ENCODE data around the gene NFIA. TPM values are rescaled to one million over a fixed set of nuclear protein-coding genes. Genes with fewer than 3 reads are reported as not detected.

Gene NFIA
- total and polyA plus RNA-seq, 2 of the 13 experiments (the other 11 are each of a cell fraction or from before 2014, with no cell fraction given), result 14.7 to 28.5 TPM

GRCh38 chr1:61053712-61054600 is 28.4 kb upstream of the NFIA start (continued):
- TF ChIP-seq TFDP1 (CRISPR knock-in tag; IDR thresholded peaks at IDR 0.05; ENCODE audit: borderline replicate concordance) (0 out of 2 replicates have a peak, but pooled peaks have one; percentile 15), ZBTB34 (CRISPR knock-in tag; IDR thresholded peaks at IDR 0.05) (no peak), ZSCAN30 (CRISPR knock-in tag; IDR thresholded peaks at IDR 0.05) (no peak), SALL2 (CRISPR knock-in tag; IDR thresholded peaks at IDR 0.05) (no peak), KDM3A (CRISPR knock-in tag; IDR thresholded peaks at IDR 0.05; ENCODE audit: low read depth) (peak; percentile 60; the same call in 1 of the 2 replicates), PLRG1 (conservative IDR thresholded peaks at IDR 0.05) (no peak), NR2F1 (CRISPR knock-in tag; IDR thresholded peaks at IDR 0.05) (peak in 1 of 2 experiments; percentile 54; a peak in 1 of 4 replicates), MYC (CRISPR knock-in tag; IDR thresholded peaks at IDR 0.05; ENCODE audit: borderline replicate concordance) (peak; percentile 42; the same call in 1 of the 2 replicates), KDM5B (CRISPR knock-in tag; IDR thresholded peaks at IDR 0.05; ENCODE audit: borderline replicate concordance) (peak; percentile 47; the same call in 1 of the 2 replicates), ZNF780A (CRISPR knock-in tag; IDR thresholded peaks at IDR 0.05) (no peak), ZNF24 (IDR thresholded peaks at IDR 0.05) (no peak), ZNF710 (CRISPR knock-in tag; IDR thresholded peaks at IDR 0.05; ENCODE audit: borderline replicate concordance) (no peak), ZNF512 (CRISPR knock-in tag; IDR thresholded peaks at IDR 0.05) (no peak), HDAC6 (IDR thresholded peaks at IDR 0.05; ENCODE audit: low read depth, low read length) (no peak), ZNF720 (CRISPR knock-in tag; IDR thresholded peaks at IDR 0.05) (no peak), SP5 (CRISPR knock-in tag; IDR thresholded peaks at IDR 0.05; ENCODE audit: borderline replicate concordance, low read depth) (no peak), TAF1 (CRISPR knock-in tag; IDR thresholded peaks at IDR 0.05) (no peak), IRX3 (CRISPR knock-in tag; IDR thresholded peaks at IDR 0.05; ENCODE audit: borderline replicate concordance, low read depth) (no peak), SRSF4 (IDR thresholded peaks at IDR 0.05; ENCODE audit: low read depth, low read length, poor library complexity, severe bottlenecking) (no peak)
